Esophagus muscularis mucosa (tissue), 3 donors: Measurements from ENCODE around the gene NTN1.

ENCODE experiments used
- POLR2A ChIP-seq: fragments of 450-650 bp; IDR thresholded peaks from one replicate; pipeline ENCODE4 v1.6.1; 2017; ENCODE audit warnings: antibody characterized with exemption, moderate library complexity, mild to moderate bottlenecking, low read depth
- TF ChIP-seq, protein P1 (sequence below), 3 experiments: fragments of 200-600 bp in 2 of 3; fragments of 450-650 bp in 1 of 3; sonication (generic) in 2 of 3; IDR thresholded peaks; one replicate each; pipeline ENCODE4 v1.5.1; 2017 to 2019; ENCODE audit warnings: antibody characterized with exemption in 3 of 3, mild to moderate bottlenecking in 2 of 3, moderate library complexity in 1 of 3

DNA sequence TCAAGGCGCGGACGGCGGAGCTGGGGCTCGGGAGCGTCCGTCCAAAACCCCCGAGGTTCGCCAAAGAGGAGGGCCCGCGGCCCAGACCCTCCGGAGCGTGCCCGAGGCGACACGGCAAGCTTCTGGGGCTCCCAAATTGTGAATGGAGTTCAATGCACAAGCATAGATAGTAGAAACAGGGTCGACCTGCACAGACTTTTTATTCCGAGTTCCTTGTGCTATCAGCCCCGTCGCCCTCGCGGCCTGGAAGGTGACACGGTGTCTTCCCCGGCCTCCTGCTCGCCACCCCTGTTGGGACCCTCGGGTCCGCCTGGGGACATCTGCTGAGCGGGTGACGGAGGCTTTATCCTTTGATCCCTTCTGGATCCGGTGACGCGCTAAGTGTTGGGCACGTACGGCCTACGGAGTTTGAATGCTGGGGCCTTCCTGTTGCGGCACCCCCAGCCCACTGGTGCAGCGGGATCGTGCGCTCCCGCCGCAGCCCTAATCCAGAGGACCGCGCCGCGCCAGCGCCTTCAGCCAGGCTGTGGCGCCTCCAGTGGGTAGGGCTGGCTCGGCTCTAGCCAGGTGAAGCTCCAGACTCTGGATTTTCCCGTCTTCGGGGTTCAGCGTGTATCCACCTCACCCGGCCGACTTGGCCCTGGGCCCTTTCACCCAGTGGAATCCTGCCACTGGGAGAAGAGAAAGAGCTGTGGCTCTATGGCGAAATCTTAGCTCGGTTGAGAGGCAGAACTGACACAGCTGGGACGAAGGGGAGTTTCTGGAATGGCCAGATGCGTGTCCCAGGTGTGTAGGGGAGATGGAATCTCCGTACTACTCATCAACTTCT, 17.0 kb upstream of the NTN1 start:
- TF ChIP-seq, protein P1, sequence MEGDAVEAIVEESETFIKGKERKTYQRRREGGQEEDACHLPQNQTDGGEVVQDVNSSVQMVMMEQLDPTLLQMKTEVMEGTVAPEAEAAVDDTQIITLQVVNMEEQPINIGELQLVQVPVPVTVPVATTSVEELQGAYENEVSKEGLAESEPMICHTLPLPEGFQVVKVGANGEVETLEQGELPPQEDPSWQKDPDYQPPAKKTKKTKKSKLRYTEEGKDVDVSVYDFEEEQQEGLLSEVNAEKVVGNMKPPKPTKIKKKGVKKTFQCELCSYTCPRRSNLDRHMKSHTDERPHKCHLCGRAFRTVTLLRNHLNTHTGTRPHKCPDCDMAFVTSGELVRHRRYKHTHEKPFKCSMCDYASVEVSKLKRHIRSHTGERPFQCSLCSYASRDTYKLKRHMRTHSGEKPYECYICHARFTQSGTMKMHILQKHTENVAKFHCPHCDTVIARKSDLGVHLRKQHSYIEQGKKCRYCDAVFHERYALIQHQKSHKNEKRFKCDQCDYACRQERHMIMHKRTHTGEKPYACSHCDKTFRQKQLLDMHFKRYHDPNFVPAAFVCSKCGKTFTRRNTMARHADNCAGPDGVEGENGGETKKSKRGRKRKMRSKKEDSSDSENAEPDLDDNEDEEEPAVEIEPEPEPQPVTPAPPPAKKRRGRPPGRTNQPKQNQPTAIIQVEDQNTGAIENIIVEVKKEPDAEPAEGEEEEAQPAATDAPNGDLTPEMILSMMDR (IDR thresholded peaks at IDR 0.05) = no peak
- no peak for TF ChIP-seq POLR2A
